H9 (cell line): ENCODE results near the gene OCIAD2. TPM values are rescaled to one million over a fixed set of nuclear protein-coding genes. Genes with fewer than 3 reads are reported as not detected.

Source experiments
- DNase-seq: peaks from one replicate; pipeline ENCODE4 v3.0.0-alpha.2; 2017
- H2AFZ ChIP-seq: one replicate; pipeline ENCODE4 v1.6.1; 2013; ENCODE audit warnings: mild to moderate bottlenecking, low read length, control low read depth, moderate library complexity
- H2AK5ac ChIP-seq: 2 replicates; pipeline ENCODE4 v1.6.1; 2013; ENCODE audit warnings: low read length, control low read depth, mixed read lengths; ENCODE audit not compliant: insufficient read length
- H2BK120ac ChIP-seq: one replicate; pipeline ENCODE4 v1.6.1; 2013; ENCODE audit warnings: low read depth, mild to moderate bottlenecking, low read length, control low read depth, inconsistent platforms; ENCODE audit not compliant: poor library complexity, severe bottlenecking
- H2BK12ac ChIP-seq: 2 replicates; pipeline ENCODE4 v1.6.1; 2013; ENCODE audit warnings: low read length, control low read depth, mixed read lengths, low read depth; ENCODE audit not compliant: insufficient read length
- H2BK15ac ChIP-seq: 2 replicates; pipeline ENCODE4 v1.6.1; 2013; ENCODE audit warnings: low read depth, low read length, control low read depth
- H2BK20ac ChIP-seq: one replicate; pipeline ENCODE4 v1.6.1; 2013; ENCODE audit warnings: low read depth, mild to moderate bottlenecking, low read length, control low read depth, inconsistent platforms; ENCODE audit not compliant: poor library complexity, severe bottlenecking
- H2BK5ac ChIP-seq: 2 replicates; pipeline ENCODE4 v1.6.1; 2013; ENCODE audit warnings: low read length, control low read depth, mixed read lengths; ENCODE audit not compliant: insufficient read length
- H3K14ac ChIP-seq: 2 replicates; pipeline ENCODE4 v1.6.1; 2013; ENCODE audit warnings: low read length, control low read depth; ENCODE audit not compliant: insufficient read depth
- H3K18ac ChIP-seq: 2 replicates; pipeline ENCODE4 v1.6.1; 2013; ENCODE audit warnings: low read depth, mild to moderate bottlenecking, mixed read lengths, low read length, control low read depth; ENCODE audit not compliant: insufficient read length
- H3K23ac ChIP-seq: 2 replicates; pipeline ENCODE4 v1.6.1; 2013; ENCODE audit warnings: low read length, control low read depth, mixed read lengths, low read depth; ENCODE audit not compliant: insufficient read length
- H3K23me2 ChIP-seq: 2 replicates; pipeline ENCODE4 v1.6.1; 2013; ENCODE audit warnings: low read depth, mild to moderate bottlenecking, mixed read lengths, low read length, control low read depth; ENCODE audit not compliant: insufficient read length, poor library complexity, severe bottlenecking
- H3K27ac ChIP-seq: 2 replicates; pipeline ENCODE4 v1.5.1; 2013; ENCODE audit warnings: low read length, control low read depth, mixed read lengths, low read depth; ENCODE audit not compliant: insufficient read length
- H3K27me3 ChIP-seq: 2 replicates; pipeline ENCODE4 v1.6.1; 2013; ENCODE audit warnings: low read length, control low read depth, inconsistent platforms; ENCODE audit not compliant: insufficient read depth
- H3K4ac ChIP-seq: 2 replicates; pipeline ENCODE4 v1.6.1; 2013; ENCODE audit warnings: low read depth, mild to moderate bottlenecking, control low read depth, inconsistent platforms, low read length, moderate library complexity
- H3K4me1 ChIP-seq: 2 replicates; pipeline ENCODE4 v1.6.1; 2013; ENCODE audit warnings: low read length, control low read depth, inconsistent platforms; ENCODE audit not compliant: insufficient read depth
- H3K4me2 ChIP-seq: 2 replicates; pipeline ENCODE4 v1.6.1; 2013; ENCODE audit warnings: low read length, control low read depth, mixed read lengths; ENCODE audit not compliant: insufficient read length, insufficient read depth
- H3K56ac ChIP-seq: 2 replicates; pipeline ENCODE4 v1.6.1; 2013; ENCODE audit warnings: low read depth, mild to moderate bottlenecking, mixed read lengths, low read length, control low read depth; ENCODE audit not compliant: insufficient read length
- H3K79me1 ChIP-seq: 2 replicates; pipeline ENCODE4 v1.6.1; 2013; ENCODE audit warnings: low read depth, mild to moderate bottlenecking, moderate library complexity, low read length, control low read depth, inconsistent platforms; ENCODE audit not compliant: insufficient read depth, poor library complexity, severe bottlenecking
- H3K79me2 ChIP-seq: 2 replicates; pipeline ENCODE4 v1.6.1; 2013; ENCODE audit warnings: low read length, control low read depth, inconsistent platforms; ENCODE audit not compliant: insufficient read depth
- H3K9ac ChIP-seq: 2 replicates; pipeline ENCODE4 v1.6.1; 2013; ENCODE audit warnings: low read length, control low read depth, mixed read lengths; ENCODE audit not compliant: insufficient read length; ENCODE audit errors: extremely low read depth
- H3K9me3 ChIP-seq: one replicate; pipeline ENCODE4 v1.6.1; 2013; ENCODE audit warnings: low read depth, low read length, inconsistent platforms; ENCODE audit not compliant: control insufficient read depth
- H3T11ph ChIP-seq: one replicate; pipeline ENCODE4 v1.6.1; 2013; ENCODE audit warnings: mild to moderate bottlenecking, low read length, control low read depth, inconsistent platforms
- H4K20me1 ChIP-seq: one replicate; pipeline ENCODE4 v1.6.1; 2013; ENCODE audit not compliant: control insufficient read depth, insufficient read length, insufficient read depth
- H4K5ac ChIP-seq: 2 replicates; pipeline ENCODE4 v1.6.1; 2013; ENCODE audit warnings: low read depth, mild to moderate bottlenecking, mixed read lengths, low read length, control low read depth; ENCODE audit not compliant: insufficient read length
- H4K8ac ChIP-seq: replicated peaks from 2 replicates; pipeline ENCODE4 v1.6.1; 2013; ENCODE audit warnings: low read length, control low read depth, mixed read lengths, low read depth; ENCODE audit not compliant: insufficient read length
- H4K91ac ChIP-seq: 2 replicates; pipeline ENCODE4 v1.6.1; 2013; ENCODE audit warnings: low read depth, mild to moderate bottlenecking, moderate library complexity, mixed read lengths, low read length, control low read depth; ENCODE audit not compliant: insufficient read length
- H3K27ac Mint-ChIP-seq, 3 experiments: 2 replicates in 2 of 3; 3 replicates in 1 of 3; pipeline ENCODE4 v1.8.0; 2020 to 2021; ENCODE audit warnings: mixed read lengths in 3 of 3, mild to moderate bottlenecking in 1 of 3, moderate library complexity in 1 of 3
- H3K27me3 Mint-ChIP-seq: 2 replicates; pipeline ENCODE4 v1.8.0; 2021; ENCODE audit warnings: low read depth, mild to moderate bottlenecking, moderate library complexity, mixed read lengths
- H3K36me3 Mint-ChIP-seq, 3 experiments: 2 replicates in 2 of 3; 3 replicates in 1 of 3; pipeline ENCODE4 v1.8.0; 2020 to 2021; ENCODE audit warnings: low read depth in 3 of 3, mixed read lengths in 3 of 3; ENCODE audit not compliant: insufficient read depth in 1 of 3
- H3K4me1 Mint-ChIP-seq, 2 experiments: 2 replicates each; pipeline ENCODE4 v1.8.0; 2020; ENCODE audit warnings: mixed read lengths in 2 of 2
- H3K4me3 Mint-ChIP-seq, 2 experiments: 2 replicates in 1 of 2; 3 replicates in 1 of 2; pipeline ENCODE4 v1.8.0; 2020 to 2021; ENCODE audit warnings: mild to moderate bottlenecking in 2 of 2, mixed read lengths in 2 of 2, moderate library complexity in 1 of 2
- H3K9me3 Mint-ChIP-seq, 2 experiments: 2 replicates in 1 of 2; 3 replicates in 1 of 2; pipeline ENCODE4 v1.8.0; 2020; ENCODE audit warnings: mild to moderate bottlenecking in 2 of 2, mixed read lengths in 2 of 2, moderate library complexity in 1 of 2
- total RNA-seq: library from RNA; stranded (reverse); gene quantifications from 2 replicates; pipeline ENCODE4 v1.2.1, GENCODE V29; 2021
- TF ChIP-seq, protein P1 (sequence below): fragments of 200-600 bp; sonication (generic); conservative IDR thresholded peaks from 3 replicates; pipeline ENCODE4 v1.8.0; 2021; ENCODE audit warnings: antibody characterized with exemption, mild to moderate bottlenecking

Gene OCIAD2
- total RNA-seq, 1 experiment from 2014 or later, result 108 TPM

GRCh38 chr4:48910511-48910910, 3.9 kb upstream of the OCIAD2 start:
- Mint-ChIP-seq H3K9me3 (no peaks in the 10 kb centered on the region; a peak in 1 of 5 replicates), H3K4me1 (peaks cover 8 to 13% of the 10 kb centered on the region in 2 experiments), H3K36me3 (no peaks in the 10 kb centered on the region; a peak in 1 of 7 replicates), H3K27ac (no peak overlapping the region), H3K27me3 (no peaks in the 10 kb centered on the region; the same call in 1 of the 2 replicates), H3K4me3 (no peak overlapping the region)
- H4K8ac ChIP-seq, result no peak overlapping the region
- H3K14ac ChIP-seq, result no peak overlapping the region
- H3T11ph ChIP-seq, result no peak overlapping the region
- H2BK120ac ChIP-seq, result no peak overlapping the region
- no peaks in the 10 kb centered on the region for H3K27me3 ChIP-seq
- no peaks in the 10 kb centered on the region for H3K79me2 ChIP-seq
- no peak overlapping the region for H2BK5ac ChIP-seq
- no peak overlapping the region for H3K4ac ChIP-seq
- H3K23ac ChIP-seq, result no peak overlapping the region
- H3K23me2 ChIP-seq, result peaks cover 13% of the 10 kb centered on the region
- H2AK5ac ChIP-seq, result no peak overlapping the region
- H3K18ac ChIP-seq, result no peak overlapping the region
- no peak overlapping the region for H4K5ac ChIP-seq
- H2BK15ac ChIP-seq, result no peak overlapping the region
- no peaks in the 10 kb centered on the region for H3K79me1 ChIP-seq
- H4K20me1 ChIP-seq, result no peaks in the 10 kb centered on the region
- H2BK20ac ChIP-seq, result no peak overlapping the region
- H3K9ac ChIP-seq, result no peak overlapping the region
- DNase-seq, result no peak
- no peaks in the 10 kb centered on the region for H3K9me3 ChIP-seq
- H3K4me2 ChIP-seq, result no peak overlapping the region
- no peak overlapping the region for H2BK12ac ChIP-seq
- H2AFZ ChIP-seq, result no peak overlapping the region
- TF ChIP-seq, protein P1, sequence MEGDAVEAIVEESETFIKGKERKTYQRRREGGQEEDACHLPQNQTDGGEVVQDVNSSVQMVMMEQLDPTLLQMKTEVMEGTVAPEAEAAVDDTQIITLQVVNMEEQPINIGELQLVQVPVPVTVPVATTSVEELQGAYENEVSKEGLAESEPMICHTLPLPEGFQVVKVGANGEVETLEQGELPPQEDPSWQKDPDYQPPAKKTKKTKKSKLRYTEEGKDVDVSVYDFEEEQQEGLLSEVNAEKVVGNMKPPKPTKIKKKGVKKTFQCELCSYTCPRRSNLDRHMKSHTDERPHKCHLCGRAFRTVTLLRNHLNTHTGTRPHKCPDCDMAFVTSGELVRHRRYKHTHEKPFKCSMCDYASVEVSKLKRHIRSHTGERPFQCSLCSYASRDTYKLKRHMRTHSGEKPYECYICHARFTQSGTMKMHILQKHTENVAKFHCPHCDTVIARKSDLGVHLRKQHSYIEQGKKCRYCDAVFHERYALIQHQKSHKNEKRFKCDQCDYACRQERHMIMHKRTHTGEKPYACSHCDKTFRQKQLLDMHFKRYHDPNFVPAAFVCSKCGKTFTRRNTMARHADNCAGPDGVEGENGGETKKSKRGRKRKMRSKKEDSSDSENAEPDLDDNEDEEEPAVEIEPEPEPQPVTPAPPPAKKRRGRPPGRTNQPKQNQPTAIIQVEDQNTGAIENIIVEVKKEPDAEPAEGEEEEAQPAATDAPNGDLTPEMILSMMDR, result no peak
- H3K27ac ChIP-seq, result no peak overlapping the region
- no peaks in the 10 kb centered on the region; the same call in 1 of the 2 replicates for H3K4me1 ChIP-seq
- no peak overlapping the region for H4K91ac ChIP-seq
- H3K56ac ChIP-seq, result no peak overlapping the region
